Esophagus (tissue), 2 donors: ENCODE results near the gene SYT3. TPM values are rescaled to one million over a fixed set of nuclear protein-coding genes. Genes with fewer than 3 reads are reported as not detected.
"Not testable (repeated sequence)": the region's sequence is repeated elsewhere in the genome, so short reads cannot be mapped to it uniquely, and the experiment has no call there.

Source experiments
- H3K27ac ChIP-seq, 2 donors: one replicate each; pipeline ENCODE4 v1.5.1; 2013; ENCODE audit warnings: low read depth in 2 of 2, mild to moderate bottlenecking in 2 of 2, inconsistent platforms in 1 of 2, low read length in 1 of 2, moderate library complexity in 1 of 2
- H3K27me3 ChIP-seq, 2 donors: one replicate each; pipeline ENCODE4 v1.6.1; 2013; ENCODE audit warnings: low read length in 2 of 2, control low read depth in 1 of 2, mild to moderate bottlenecking in 1 of 2; ENCODE audit not compliant: insufficient read depth in 2 of 2, control insufficient read depth in 1 of 2
- H3K36me3 ChIP-seq, 2 donors: one replicate each; pipeline ENCODE4 v1.6.1; 2013; ENCODE audit warnings: low read length in 1 of 2; ENCODE audit not compliant: control insufficient read depth in 2 of 2, insufficient read depth in 2 of 2
- H3K4me1 ChIP-seq, 2 donors: one replicate each; pipeline ENCODE4 v1.6.1; 2013; ENCODE audit warnings: low read length in 1 of 2; ENCODE audit not compliant: control insufficient read depth in 2 of 2, insufficient read depth in 2 of 2
- H3K4me3 ChIP-seq, 2 donors: one replicate each; pipeline ENCODE4 v1.5.1; 2013; ENCODE audit warnings: low read length in 2 of 2, mild to moderate bottlenecking in 2 of 2, low read depth in 1 of 2, moderate library complexity in 1 of 2
- H3K9me3 ChIP-seq, 2 donors: one replicate each; pipeline ENCODE4 v1.6.1; 2013; ENCODE audit warnings: mild to moderate bottlenecking in 2 of 2, low read depth in 1 of 2, low read length in 1 of 2, moderate library complexity in 1 of 2; ENCODE audit not compliant: control insufficient read depth in 2 of 2, insufficient read depth in 1 of 2
- WGBS, 2 donors: extraction: QIAGEN DNeasy Blood & Tissue Kit; methylation state at CpG; one replicate each; pipeline ENCODE4 v1.1.7; 2013; 5-methylcytosine and 5-hydroxymethylcytosine counted together
- polyA plus RNA-seq, 2 donors: library from polyadenylated mRNA; stranded (reverse); fragments of 200-250 nt; gene quantifications; one replicate each; pipeline ENCODE4 v1.2.3, GENCODE V29; 2013
- donor health status: healthy with polysubstance abuse.
- donor health status: Bipolar disorder and iron deficiency.

Gene SYT3
- polyA plus RNA-seq, 2 donors, result 0.09 to 0.20 TPM

DNA sequence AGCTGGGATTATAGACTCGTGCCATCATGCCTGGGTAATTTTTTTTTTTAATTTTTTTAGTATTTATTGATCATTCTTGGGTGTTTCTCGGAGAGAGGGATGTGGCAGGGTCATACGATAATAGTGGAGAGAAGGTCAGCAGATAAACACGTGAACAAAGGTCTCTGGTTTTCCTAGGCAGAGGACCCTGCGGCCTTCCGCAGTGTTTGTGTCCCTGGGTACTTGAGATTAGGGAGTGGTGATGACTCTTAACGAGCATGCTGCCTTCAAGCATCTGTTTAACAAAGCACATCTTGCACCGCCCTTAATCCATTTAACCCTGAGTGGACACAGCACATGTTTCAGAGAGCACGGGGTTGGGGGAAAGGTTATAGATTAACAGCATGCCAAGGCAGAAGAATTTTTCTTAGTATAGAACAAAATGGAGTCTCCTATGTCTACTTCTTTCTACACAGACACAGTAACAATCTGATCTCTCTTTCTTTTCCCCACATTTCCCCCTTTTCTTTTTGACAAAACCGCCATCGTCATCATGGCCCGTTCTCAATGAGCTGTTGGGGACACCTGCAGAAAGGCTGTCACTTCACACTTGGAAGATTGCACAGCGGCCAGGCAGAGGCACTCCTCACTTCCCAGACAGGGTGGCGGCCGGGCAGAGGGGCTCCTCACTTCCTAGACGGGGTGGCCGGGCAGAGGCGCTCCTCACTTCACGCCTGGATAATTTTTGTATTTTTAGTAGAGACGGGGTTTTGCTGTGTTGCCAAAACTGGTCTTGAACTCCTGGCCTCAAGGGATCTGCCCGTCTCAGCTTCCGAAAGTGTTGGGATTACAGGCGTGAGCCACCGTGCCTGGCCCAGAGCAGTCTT, 57.7 kb downstream of the SYT3 start:
- H3K9me3 ChIP-seq, H3K27me3 ChIP-seq, H3K4me3 ChIP-seq, H3K36me3 ChIP-seq, H3K4me1 ChIP-seq, H3K27ac ChIP-seq: not testable (repeated sequence)
- 80 to 84% methylated on average over 20 to 22 of the region's 24 CpGs for WGBS, 2 donors

DNA sequence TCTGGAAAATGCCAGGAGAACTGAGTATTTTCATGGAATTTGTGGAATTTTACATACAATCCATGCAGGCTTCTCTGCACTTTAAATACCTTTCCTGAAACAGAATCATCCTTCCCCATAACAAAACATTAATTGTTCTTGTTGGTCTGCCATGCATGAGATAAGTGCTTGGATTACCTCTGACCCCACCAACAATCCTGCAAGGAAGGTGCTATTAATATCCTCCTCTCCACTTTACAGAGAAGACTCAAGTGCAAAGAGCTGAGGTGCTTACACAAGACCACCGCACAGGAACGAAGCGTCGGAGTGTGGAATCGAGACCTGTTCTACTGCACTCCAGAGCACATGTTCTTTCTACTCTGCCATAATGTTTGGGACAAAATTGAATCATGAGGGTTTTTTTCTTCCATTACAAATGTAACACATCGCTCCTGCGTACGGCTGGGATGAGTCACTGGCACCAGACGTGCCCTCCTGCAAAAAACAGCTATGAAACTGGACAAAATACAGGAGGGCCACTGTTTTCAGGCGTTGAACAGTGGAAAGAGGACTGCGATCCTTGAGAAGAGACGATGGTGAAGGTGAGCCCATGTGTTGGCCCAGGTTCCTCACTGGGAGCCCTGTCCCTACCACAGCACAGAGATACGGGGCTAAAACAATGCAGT, 58.6 kb downstream of the SYT3 start:
- WGBS, 2 donors, result 74 to 85% methylated on average over 13 of the region's 13 CpGs
- H3K36me3 ChIP-seq, result no peaks in the 10 kb centered on the region

DNA sequence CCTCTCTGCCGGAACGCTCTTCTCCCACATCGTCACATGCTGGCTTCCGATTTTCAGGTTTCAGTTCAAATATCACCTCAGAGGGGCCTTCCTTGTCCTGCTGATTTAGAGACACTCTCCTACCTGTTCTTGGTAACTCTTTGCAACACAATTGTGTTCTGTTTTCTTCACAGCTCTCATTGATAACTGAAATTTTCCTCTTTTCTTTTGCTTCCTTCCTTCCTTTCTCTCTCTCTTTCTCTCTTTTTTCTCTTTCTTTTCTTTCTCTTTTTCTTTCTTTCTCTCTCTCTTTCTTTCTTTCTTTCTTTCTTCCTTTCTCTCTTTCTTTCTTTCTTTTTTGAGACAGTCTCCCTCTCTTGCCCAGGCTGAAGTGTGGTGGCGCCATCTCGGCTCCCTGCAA, 59.4 kb downstream of the SYT3 start:
- Histone ChIP-seq H3K27me3 (peaks cover 0 to 2% of the 10 kb centered on the region in 2 donors), H3K4me3 (no peak overlapping the region), H3K36me3 (no peaks in the 10 kb centered on the region), H3K9me3 (no peaks in the 10 kb centered on the region), H3K4me1 (no peaks in the 10 kb centered on the region), H3K27ac (no peak overlapping the region)
- 91 to 95% methylated on average over 6 of the region's 6 CpGs for WGBS, 2 donors

More for the DNA sequence above, 58.6 kb downstream of the SYT3 start:
- H3K9me3 ChIP-seq, result no peaks in the 10 kb centered on the region
- no peak overlapping the region for H3K4me3 ChIP-seq
- peaks cover 0 to 2% of the 10 kb centered on the region in 2 donors for H3K27me3 ChIP-seq
- no peaks in the 10 kb centered on the region for H3K4me1 ChIP-seq
- no peak overlapping the region for H3K27ac ChIP-seq

DNA sequence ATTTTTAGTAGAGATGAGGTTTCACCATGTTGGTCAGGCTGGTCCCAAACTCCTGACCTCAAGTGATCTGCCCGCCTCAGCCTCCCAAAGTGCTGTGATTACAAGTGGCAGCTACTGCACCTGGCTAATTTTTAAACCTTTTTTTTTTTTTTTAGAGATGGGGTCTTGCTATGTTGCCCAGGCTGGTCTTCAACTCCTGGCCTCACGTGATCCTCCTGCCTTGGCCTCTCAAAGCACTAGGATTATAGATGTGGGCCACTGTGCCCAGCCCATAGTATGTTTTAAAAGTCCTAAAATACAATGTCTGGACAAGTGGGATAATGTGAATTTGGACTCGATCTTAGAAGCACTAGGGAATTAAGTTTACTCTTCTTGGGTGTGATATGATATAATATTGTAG, 62.9 kb downstream of the SYT3 start:
- WGBS, 2 donors, result 53 to 71% methylated on average over 3 of the region's 3 CpGs
- H3K36me3 ChIP-seq, H3K27me3 ChIP-seq, H3K27ac ChIP-seq, H3K4me1 ChIP-seq, H3K4me3 ChIP-seq, H3K9me3 ChIP-seq: not testable (repeated sequence)

DNA sequence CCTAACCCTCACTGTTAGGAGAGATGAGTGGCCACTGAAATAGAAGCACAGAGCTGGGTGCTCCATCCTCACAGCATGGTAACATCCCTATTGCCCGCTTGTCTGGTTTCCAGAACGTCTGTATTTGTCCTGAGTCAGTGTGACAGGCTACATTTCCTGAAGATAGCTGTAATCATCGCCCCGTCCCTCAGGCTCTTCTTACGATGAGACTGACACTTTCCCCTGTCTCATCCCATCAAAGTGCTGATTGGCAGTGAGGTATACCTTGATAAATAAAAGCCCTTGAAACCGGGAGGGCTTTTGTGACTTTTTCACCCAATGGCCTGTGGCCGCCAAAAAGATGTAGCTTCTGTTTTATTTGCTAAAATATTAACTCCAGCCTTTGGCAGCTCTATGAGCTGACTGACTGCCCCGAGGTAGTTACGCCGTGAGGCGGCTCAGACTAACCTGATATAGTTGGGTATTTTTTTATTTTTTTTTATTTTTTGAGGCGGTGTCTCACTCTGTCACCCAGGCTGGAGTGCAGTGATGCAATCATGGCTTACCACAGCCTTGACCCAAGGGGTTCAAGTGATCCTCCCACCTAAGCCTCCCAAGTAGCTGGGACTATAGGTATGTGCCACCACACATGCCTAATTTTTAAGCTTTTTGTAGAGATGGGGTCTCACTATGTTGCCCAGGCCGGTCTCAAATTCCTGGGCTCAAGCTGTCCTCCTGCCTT, 65.8 kb downstream of the SYT3 start:
- H3K27me3 ChIP-seq, result peaks cover 0 to 5% of the 10 kb centered on the region in 2 donors
- no peak overlapping the region for H3K4me3 ChIP-seq
- H3K27ac ChIP-seq, result no peak overlapping the region
- no peaks in the 10 kb centered on the region for H3K4me1 ChIP-seq
- 75 to 76% methylated on average over 13 of the region's 13 CpGs for WGBS, 2 donors
- no peaks in the 10 kb centered on the region for H3K36me3 ChIP-seq
- H3K9me3 ChIP-seq, result no peaks in the 10 kb centered on the region

Other genes starting within 250 kb of the SYT3 start
- under 1 TPM; 0.06 to 0.22 TPM for gene SPIB, start 220.9 kb downstream of the SYT3 start, polyA plus RNA-seq
- gene MYBPC2, start 207.0 kb downstream of the SYT3 start, polyA plus RNA-seq, result under 1 TPM in 1 of 2 donors, not detected in 1; 0.12 TPM
- 10 to 100 TPM; 41.9 to 62.9 TPM for gene EMC10, start 163.4 kb downstream of the SYT3 start, polyA plus RNA-seq
- 1 to 10 TPM; 1.3 to 1.4 TPM for gene GARIN5A, start 163.0 kb downstream of the SYT3 start, polyA plus RNA-seq
- 10 to 100 TPM; 39.4 to 54.5 TPM for gene JOSD2, start 128.7 kb downstream of the SYT3 start, polyA plus RNA-seq
- gene ASPDH, start 126.0 kb downstream of the SYT3 start, polyA plus RNA-seq, result not detected
- under 1 TPM; 0.65 to 0.92 TPM for gene LRRC4B, start 71.4 kb downstream of the SYT3 start, polyA plus RNA-seq
- under 1 TPM in 1 of 2 donors, not detected in 1; 0.15 TPM for gene C19orf81, start 9.6 kb upstream of the SYT3 start, polyA plus RNA-seq
- gene SHANK1, start 79.9 kb upstream of the SYT3 start, polyA plus RNA-seq, result under 1 TPM; 0.06 to 0.13 TPM
- gene CLEC11A, start 83.5 kb upstream of the SYT3 start, polyA plus RNA-seq, result 1 to 10 TPM; 3.9 to 4.8 TPM
- not detected for gene GPR32, start 130.6 kb upstream of the SYT3 start, polyA plus RNA-seq
- not detected for gene ACP4, start 150.5 kb upstream of the SYT3 start, polyA plus RNA-seq
- gene KLK1, start 183.9 kb upstream of the SYT3 start, polyA plus RNA-seq, result 1 to 10 TPM; 2.0 to 2.8 TPM
- not detected for gene KLK15, start 193.7 kb upstream of the SYT3 start, polyA plus RNA-seq
- gene KLK3, start 215.0 kb upstream of the SYT3 start, polyA plus RNA-seq, result not detected
- gene KLK2, start 233.6 kb upstream of the SYT3 start, polyA plus RNA-seq, result not detected